ENCODE results near the gene MVD.

DNA sequence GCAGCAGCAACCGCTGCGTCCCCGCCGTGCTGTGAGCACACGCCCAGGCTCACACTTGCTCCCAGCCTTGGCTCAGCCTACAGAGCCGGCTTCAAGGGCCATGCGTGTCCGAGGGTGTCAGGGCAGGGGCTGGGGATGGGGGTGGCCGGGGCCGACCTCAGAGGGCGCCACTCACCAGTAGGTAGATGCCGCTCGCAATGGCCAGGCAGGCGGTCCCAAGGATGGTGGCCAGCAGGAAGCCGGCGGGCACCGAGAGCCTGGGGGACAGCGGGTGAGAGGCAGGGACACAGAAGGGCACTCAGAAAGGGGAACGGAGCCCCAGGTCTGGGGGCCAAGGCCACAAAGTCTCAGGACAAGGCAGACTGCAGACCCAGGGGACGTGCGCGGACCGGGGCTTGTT is 16.9 kb downstream of the MVD start:
- no peak for TF ChIP-seq POLR2A (IDR thresholded peaks at IDR 0.05)
- TF ChIP-seq, protein P1, sequence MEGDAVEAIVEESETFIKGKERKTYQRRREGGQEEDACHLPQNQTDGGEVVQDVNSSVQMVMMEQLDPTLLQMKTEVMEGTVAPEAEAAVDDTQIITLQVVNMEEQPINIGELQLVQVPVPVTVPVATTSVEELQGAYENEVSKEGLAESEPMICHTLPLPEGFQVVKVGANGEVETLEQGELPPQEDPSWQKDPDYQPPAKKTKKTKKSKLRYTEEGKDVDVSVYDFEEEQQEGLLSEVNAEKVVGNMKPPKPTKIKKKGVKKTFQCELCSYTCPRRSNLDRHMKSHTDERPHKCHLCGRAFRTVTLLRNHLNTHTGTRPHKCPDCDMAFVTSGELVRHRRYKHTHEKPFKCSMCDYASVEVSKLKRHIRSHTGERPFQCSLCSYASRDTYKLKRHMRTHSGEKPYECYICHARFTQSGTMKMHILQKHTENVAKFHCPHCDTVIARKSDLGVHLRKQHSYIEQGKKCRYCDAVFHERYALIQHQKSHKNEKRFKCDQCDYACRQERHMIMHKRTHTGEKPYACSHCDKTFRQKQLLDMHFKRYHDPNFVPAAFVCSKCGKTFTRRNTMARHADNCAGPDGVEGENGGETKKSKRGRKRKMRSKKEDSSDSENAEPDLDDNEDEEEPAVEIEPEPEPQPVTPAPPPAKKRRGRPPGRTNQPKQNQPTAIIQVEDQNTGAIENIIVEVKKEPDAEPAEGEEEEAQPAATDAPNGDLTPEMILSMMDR (IDR thresholded peaks at IDR 0.05): no peak
